Inflammatory macrophage (primary cell): ENCODE results near the gene SMIM23.

ENCODE experiments used
- DNase-seq, 2 donors: peaks; one replicate each; pipeline ENCODE4 v3.0.0-alpha.2; 2020 to 2022

SMIM23 gene

GRCh38 chr5:171820561-171820960 is 34.9 kb downstream of the SMIM23 start:
- DNase-seq, result no peak

GRCh38 chr5:171821286-171821685 is 35.7 kb downstream of the SMIM23 start:
- DNase-seq, result no peak

- no peak for DNase-seq
Observed at GRCh38 chr5:171823269-171823668, 37.7 kb downstream of the SMIM23 start.

GRCh38 chr5:171825051-171825450 is 39.4 kb downstream of the SMIM23 start:
- DNase-seq, result no peak

GRCh38 chr5:171826132-171826531 is 40.5 kb downstream of the SMIM23 start:
- no peak for DNase-seq

- no peak for DNase-seq
Observed at GRCh38 chr5:171827162-171827561, 41.5 kb downstream of the SMIM23 start.

GRCh38 chr5:171830686-171831085 is 45.1 kb downstream of the SMIM23 start:
- no peak for DNase-seq

GRCh38 chr5:171832775-171833174 is 47.2 kb downstream of the SMIM23 start:
- DNase-seq, result no peak

GRCh38 chr5:171834461-171834860 is 48.8 kb downstream of the SMIM23 start:
- DNase-seq, result no peak

GRCh38 chr5:171835066-171835465 is 49.4 kb downstream of the SMIM23 start:
- no peak for DNase-seq

- DNase-seq, result no peak
Observed at GRCh38 chr5:171837522-171837921, 51.9 kb downstream of the SMIM23 start.

- no peak for DNase-seq
Observed at GRCh38 chr5:171838066-171838465, 52.4 kb downstream of the SMIM23 start.

- DNase-seq, result no peak
Observed at GRCh38 chr5:171839112-171839511, 53.5 kb downstream of the SMIM23 start.

- DNase-seq, result no peak
Observed at GRCh38 chr5:171840066-171840465, 54.4 kb downstream of the SMIM23 start.
